C4-2B (cell line): ENCODE results near the gene PRICKLE1.

ENCODE experiments used
- H3K27ac ChIP-seq: fragments of 450-650 bp; 2 replicates; pipeline ENCODE4 v1.5.1; 2017
- CTCF ChIP-seq: fragments of 450-650 bp; conservative IDR thresholded peaks from 2 replicates; pipeline ENCODE4 v1.5.1; 2017; ENCODE audit warnings: mild to moderate bottlenecking
- ZFX ChIP-seq: fragments of 450-650 bp; IDR thresholded peaks from 2 replicates; pipeline ENCODE4 v1.6.1; 2017

PRICKLE1 gene

GRCh38 chr12:42421844-42422779 lies 167.4 kb downstream of the PRICKLE1 start:
- TF ChIP-seq ZFX: no peak
- no peak for TF ChIP-seq CTCF
- H3K27ac ChIP-seq: no peak overlapping the region

GRCh38 chr12:42420395-42420794 lies 169.2 kb downstream of the PRICKLE1 start:
- no peak overlapping the region for H3K27ac ChIP-seq
- TF ChIP-seq ZFX (no peak), CTCF (no peak)

GRCh38 chr12:42410340-42410739 lies 179.2 kb downstream of the PRICKLE1 start:
- no peak overlapping the region for H3K27ac ChIP-seq
- TF ChIP-seq CTCF: no peak
- TF ChIP-seq ZFX: no peak

GRCh38 chr12:42409471-42409870 lies 180.1 kb downstream of the PRICKLE1 start:
- TF ChIP-seq CTCF (no peak), ZFX (no peak)
- no peak overlapping the region for H3K27ac ChIP-seq

DNA sequence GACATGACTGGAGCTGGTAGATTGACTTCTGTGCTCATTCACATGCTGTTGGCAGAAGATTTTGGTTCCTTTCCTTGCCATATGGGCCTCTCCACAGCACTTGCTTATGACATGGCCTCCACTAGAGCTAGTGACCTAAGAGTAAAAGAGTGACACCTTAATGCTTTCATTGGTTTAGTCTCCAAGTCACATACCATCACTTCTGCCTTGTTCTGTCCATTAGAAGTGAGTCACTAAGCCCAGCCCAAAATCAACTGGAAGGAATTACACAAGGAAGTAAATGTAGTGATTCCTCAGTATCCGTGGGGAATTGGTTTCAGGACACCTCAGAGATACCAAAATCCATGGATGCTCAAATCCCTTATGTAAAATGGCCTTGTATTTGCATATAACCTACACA lies 182.2 kb downstream of the PRICKLE1 start:
- H3K27ac ChIP-seq: no peak overlapping the region
- TF ChIP-seq CTCF (no peak), ZFX (no peak)
